Memory B cell (primary cell): ENCODE results near the gene RGL3.
"Not testable (repeated sequence)": the region's sequence is repeated elsewhere in the genome, so short reads cannot be mapped to it uniquely, and the experiment has no call there.

Experiments
- ATAC-seq: fragments of 150-1000 bp; cut with Tn5 transposase; 2 replicates; pipeline ENCODE4 v1.10.0; 2021; ENCODE audit warnings: low read depth, mild to moderate bottlenecking, moderate library complexity
- DNase-seq, 2 donors: peaks; one replicate each; pipeline ENCODE4 v3.0.0; 2022; ENCODE audit warnings: low spot score in 2 of 2
- H3K27ac Mint-ChIP-seq: one replicate; pipeline ENCODE4 v1.8.0; 2022; ENCODE audit warnings: mild to moderate bottlenecking, moderate library complexity, mixed read lengths
- H3K27me3 Mint-ChIP-seq: one replicate; pipeline ENCODE4 v1.8.0; 2022; ENCODE audit warnings: mixed read lengths
- H3K36me3 Mint-ChIP-seq: one replicate; pipeline ENCODE4 v1.8.0; 2022; ENCODE audit warnings: mild to moderate bottlenecking, mixed read lengths
- H3K4me1 Mint-ChIP-seq: one replicate; pipeline ENCODE4 v1.8.0; 2022; ENCODE audit warnings: mixed read lengths
- H3K4me3 Mint-ChIP-seq: one replicate; pipeline ENCODE4 v1.8.0; 2022; ENCODE audit warnings: mild to moderate bottlenecking, moderate library complexity, mixed read lengths
- H3K9me3 Mint-ChIP-seq: one replicate; pipeline ENCODE4 v1.8.0; 2022; ENCODE audit warnings: mixed read lengths

The RGL3 gene

DNA sequence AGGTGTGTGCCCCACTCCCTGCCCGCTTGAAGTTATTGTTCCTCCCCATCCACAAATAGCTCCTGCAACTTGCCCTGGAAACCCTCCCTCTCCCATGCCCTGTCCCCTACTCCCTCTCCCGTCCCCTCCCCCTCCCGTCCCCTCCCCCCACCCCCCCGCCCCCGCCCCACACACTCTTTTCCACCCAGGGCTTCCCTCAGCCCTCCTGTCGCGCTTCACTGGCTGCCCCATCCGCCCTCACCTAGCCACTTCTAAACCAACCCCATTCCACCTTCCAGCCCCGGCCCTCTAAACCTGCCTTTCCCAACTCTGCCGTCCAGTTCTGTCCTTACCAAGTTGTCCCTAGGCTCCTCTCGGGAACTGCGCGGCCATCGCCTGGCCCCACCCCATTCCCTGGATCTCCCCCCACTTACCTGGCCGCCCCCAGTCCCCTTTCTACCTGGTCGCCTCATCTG, 993 bp downstream of the RGL3 start:
- Mint-ChIP-seq H3K27ac (no peak overlapping the region), H3K36me3 (no peaks in the 10 kb centered on the region), H3K4me1 (peaks cover 37% of the 10 kb centered on the region), H3K27me3 (peaks cover 20% of the 10 kb centered on the region), H3K4me3 (peak overlapping the region; percentile 86), H3K9me3 (no peaks in the 10 kb centered on the region)
- ATAC-seq (no peak), DNase-seq (no peak)

DNA sequence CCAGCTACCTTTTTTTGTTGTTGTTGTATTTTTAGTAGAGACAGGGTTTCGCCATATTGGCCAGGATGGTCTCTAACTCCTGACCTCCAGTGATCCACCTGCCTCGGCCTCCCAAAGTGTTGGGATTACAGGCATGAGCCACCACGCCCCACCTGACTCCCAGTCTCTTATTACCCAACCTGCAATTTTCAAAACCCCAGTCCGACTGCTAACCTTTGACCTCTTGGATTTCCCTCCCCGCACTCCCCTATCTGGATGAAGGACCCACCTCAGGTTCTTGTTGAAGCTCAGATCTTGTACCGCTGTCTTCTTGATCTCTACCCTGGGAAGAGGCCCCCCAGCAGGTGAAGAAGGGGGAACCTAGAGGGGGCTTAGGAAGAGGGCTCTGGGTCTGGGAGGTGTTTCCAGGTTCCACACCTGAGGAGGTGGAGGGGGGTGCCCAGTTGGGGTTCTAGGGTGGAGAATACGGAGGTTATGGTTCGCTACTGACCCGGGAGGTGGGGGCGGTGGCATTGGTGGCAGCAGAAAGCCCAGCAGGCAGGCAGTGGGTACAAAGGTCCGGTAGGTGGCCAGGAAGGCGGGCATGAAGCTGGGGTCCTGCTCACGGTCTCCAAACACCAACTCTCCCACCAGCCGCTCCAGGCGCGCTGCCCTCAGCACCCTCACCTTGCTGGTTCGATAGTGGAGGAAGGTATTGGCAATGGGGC, 2.6 kb downstream of the RGL3 start:
- Mint-ChIP-seq H3K27me3 (peaks cover 18% of the 10 kb centered on the region), H3K4me1 (peaks cover 25% of the 10 kb centered on the region), H3K9me3 (no peaks in the 10 kb centered on the region), H3K4me3 (no peak overlapping the region), H3K27ac (no peak overlapping the region), H3K36me3 (no peaks in the 10 kb centered on the region)
- no peak for ATAC-seq
- no peak for DNase-seq

DNA sequence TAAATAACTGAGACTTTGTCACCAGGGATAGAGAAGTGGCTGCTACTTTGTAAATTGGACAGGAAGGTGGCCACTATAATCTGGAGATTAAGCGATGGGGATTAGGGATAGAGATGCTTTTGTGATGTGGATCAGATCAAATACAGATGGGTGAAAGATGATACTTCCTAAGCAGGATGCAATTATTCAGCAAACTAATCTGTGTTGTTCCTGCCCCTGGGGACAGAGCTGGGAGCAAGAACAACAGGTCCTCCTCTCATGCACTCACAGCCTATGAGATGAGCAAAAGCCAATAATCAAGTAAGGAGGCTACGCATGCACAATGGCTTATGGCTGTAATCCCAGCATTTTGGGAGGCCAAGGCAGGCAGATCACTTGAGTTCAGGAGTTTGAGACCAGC, 4.6 kb downstream of the RGL3 start:
- DNase-seq (no peak), ATAC-seq (no peak)
- H3K9me3 Mint-ChIP-seq, result no peaks in the 10 kb centered on the region
- no peak overlapping the region for H3K27ac Mint-ChIP-seq
- peaks cover 13% of the 10 kb centered on the region for H3K4me1 Mint-ChIP-seq
- no peak overlapping the region for H3K4me3 Mint-ChIP-seq
- H3K36me3 Mint-ChIP-seq, result no peaks in the 10 kb centered on the region
- peaks cover 8% of the 10 kb centered on the region for H3K27me3 Mint-ChIP-seq

DNA sequence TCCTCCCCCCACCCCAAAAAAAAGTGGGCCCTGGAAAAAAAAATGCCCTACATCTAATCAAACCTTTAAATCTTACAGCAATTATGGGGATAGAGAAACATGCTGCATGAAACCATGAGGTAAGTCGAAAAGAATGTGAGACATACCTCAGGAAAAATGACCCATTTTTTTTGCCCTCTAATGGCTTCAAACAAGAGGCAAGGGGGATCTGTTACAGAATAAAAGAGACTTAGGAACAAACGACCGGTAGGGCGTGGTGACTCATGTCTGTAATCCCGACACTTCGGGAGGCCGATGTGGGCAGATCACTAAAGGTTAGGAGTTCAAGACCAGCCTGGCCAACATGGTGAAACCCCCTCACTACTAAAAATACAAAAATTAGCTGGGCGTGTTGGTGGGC, 8.4 kb downstream of the RGL3 start:
- Mint-ChIP-seq H3K27ac (no peak overlapping the region), H3K36me3 (no peaks in the 10 kb centered on the region), H3K27me3 (peaks cover 3% of the 10 kb centered on the region), H3K4me3 (no peak overlapping the region), H3K9me3 (no peaks in the 10 kb centered on the region), H3K4me1 (peaks cover 3% of the 10 kb centered on the region)
- DNase-seq (no peak), ATAC-seq (no peak)

DNA sequence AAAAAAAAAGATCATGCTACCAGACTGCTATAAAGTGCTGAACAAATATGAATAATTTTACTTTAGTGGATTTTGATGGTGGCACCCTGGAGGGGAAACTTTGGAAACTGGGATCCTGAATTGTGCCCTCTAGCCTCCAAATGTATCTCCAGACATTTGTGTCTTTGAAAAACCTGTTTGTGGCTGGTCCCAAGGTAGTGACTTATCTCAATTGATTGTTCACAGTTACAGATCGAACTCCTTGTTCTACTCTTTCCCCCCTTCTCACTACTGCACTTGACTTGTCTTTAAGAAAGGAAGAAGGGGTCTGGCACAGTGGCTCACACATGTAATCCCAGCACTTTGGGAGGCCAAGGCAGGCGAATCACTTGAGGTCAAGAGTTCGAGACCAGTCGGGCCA, 10.5 kb downstream of the RGL3 start:
- Mint-ChIP-seq H3K27me3 (peaks cover 3% of the 10 kb centered on the region), H3K9me3 (no peaks in the 10 kb centered on the region), H3K4me3 (no peak overlapping the region), H3K36me3 (no peaks in the 10 kb centered on the region), H3K4me1 (peaks cover 3% of the 10 kb centered on the region), H3K27ac (no peak overlapping the region)
- no peak for ATAC-seq
- no peak for DNase-seq

DNA sequence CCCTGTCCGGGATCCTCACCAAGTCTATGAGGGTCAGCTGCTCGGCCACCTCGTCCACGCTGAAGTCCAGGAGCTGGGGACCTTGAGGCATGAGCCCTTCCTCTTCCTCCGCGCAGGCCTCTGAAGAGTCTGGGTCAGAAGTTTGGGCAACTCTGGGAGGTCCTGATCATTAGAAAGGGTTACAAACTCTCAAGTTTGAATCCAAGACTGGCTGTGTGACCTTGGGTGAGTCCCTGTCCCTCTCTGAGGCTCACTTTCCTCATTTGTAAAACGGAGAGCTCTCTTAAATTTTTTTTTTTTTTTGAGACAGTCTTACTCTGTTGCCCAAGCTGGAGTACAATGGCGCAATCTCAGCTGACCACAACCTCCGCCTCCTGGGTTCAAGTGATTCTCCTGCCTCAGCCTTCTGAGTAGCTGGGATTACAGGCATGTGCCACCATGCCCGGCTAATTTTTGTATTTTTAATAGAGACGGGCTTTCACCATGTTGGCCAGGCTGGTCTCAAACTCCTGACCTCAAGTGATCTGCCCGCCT, 12.3 kb downstream of the RGL3 start:
- H3K27me3 Mint-ChIP-seq, ATAC-seq, H3K9me3 Mint-ChIP-seq, H3K27ac Mint-ChIP-seq, H3K4me3 Mint-ChIP-seq, H3K4me1 Mint-ChIP-seq, H3K36me3 Mint-ChIP-seq, DNase-seq: not testable (repeated sequence)

DNA sequence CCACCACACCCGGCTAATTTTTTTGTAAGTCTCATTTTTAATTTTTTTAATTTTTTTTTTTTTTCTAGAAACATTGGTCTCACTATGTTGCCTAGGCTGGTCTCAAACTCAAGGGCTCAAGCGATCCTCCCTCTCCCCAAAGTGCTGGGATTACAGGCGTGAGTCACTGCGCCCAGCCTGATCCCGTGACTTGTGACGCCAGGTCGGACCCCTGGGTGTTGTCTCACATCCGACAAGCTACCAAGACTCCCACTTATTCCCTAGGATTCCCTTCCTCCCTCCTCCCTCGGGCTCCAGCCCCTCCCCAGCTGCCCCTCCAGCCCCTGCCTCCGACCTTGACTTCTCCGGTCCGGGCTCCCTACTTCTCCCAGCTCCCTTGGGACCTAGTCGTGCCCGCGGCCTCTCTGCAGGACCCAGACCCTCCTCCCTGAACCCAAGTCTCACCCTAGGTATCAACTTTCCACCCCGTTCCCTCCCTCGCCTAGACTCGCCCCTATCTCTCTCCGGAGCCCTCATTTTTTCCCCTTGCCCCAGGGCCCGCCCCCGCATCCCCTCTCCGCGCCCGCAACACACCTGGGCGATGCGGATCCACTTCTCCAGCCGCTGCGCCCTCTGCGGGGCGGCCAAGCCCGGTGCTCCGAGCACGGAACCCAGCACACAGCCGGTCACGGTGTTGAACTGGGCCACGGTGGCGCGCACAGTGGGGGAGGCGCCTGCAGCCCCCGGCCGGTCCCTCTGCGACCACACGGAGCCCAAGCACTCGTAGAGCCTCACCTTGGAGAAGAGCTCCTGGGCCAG, 13.1 kb downstream of the RGL3 start:
- peak overlapping the region; percentile 20 for H3K27ac Mint-ChIP-seq
- ATAC-seq (peak; percentile 98), DNase-seq (peak in 1 of 2 donors; percentile 48)
- peak overlapping the region; percentile 5 for H3K4me3 Mint-ChIP-seq
- H3K4me1 Mint-ChIP-seq, result peaks cover 3% of the 10 kb centered on the region
- H3K27me3 Mint-ChIP-seq, result peaks cover 3% of the 10 kb centered on the region
- no peaks in the 10 kb centered on the region for H3K9me3 Mint-ChIP-seq
- H3K36me3 Mint-ChIP-seq, result no peaks in the 10 kb centered on the region

DNA sequence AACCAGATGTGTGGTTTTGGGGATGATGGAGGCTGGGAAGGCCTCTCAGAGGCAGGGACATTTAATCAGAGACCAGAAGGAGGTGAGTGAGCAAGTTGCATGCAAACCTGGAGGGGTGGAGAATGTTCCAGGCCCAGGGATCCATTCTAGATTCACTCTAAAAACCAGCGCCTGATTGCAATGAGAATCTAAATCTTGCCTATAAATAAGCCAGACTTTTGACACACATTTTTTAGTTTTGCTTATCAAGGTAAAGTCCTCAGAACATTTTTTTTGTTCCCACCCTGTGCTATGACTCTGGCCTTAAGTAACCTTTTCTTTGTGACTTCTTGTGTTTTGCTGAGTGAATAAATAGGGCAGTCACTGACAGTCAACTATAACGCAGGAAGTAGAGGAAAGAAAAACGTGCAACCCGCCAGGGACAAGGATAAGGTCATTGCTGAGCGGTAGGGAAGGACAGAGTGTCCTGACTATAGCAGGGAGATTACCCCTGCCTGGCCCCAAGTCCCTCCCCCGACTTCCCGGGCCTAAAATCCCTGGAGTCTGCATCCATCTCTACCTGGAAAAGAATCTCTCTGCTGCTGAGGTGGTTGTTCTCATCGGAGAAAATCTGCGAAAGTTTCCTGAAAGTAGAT, 14.4 kb downstream of the RGL3 start:
- no peak for DNase-seq
- Mint-ChIP-seq H3K27ac (no peak overlapping the region), H3K9me3 (no peaks in the 10 kb centered on the region), H3K4me1 (peaks cover 6% of the 10 kb centered on the region), H3K4me3 (no peak overlapping the region), H3K27me3 (peaks cover 11% of the 10 kb centered on the region), H3K36me3 (no peaks in the 10 kb centered on the region)
- no peak for ATAC-seq

DNA sequence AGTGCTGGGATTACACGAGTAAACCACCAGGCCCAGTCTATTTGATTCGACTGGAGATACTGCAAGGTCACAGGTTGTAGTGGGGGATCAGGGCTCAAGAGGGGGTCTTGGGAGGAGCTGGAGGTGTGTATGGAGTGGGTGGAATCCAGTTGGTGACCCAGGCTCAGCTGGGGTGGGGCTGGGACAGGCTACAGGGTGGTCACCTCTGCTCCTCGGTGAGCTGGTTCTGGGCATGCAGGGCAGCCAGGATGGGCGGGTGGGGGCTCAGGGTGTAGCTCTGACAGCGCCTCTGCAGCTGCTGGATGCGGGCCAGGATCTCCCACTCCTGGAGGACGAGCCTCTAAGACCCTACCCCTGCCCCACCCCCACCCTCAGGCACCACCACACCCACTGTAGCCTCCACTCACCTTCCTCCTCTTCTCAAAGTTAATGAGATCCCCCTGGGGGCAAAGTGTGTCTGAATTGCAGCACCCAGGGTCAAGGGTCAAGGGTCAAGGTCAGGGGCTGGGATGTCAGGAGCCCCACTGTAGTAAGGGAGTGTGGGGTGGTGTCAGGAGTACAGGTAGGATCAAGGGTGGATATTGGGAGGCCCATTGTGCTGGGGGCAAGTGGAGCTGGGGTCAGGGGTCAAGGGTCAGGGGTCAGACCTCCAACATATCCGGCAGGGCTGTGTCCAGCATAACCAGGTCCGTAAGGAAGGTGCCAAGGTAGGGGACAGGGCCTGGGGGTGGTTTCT, 17.1 kb downstream of the RGL3 start:
- no peaks in the 10 kb centered on the region for H3K36me3 Mint-ChIP-seq
- no peak overlapping the region for H3K4me3 Mint-ChIP-seq
- peaks cover 11% of the 10 kb centered on the region for H3K27me3 Mint-ChIP-seq
- H3K9me3 Mint-ChIP-seq, result no peaks in the 10 kb centered on the region
- no peak overlapping the region for H3K27ac Mint-ChIP-seq
- H3K4me1 Mint-ChIP-seq, result peaks cover 6% of the 10 kb centered on the region
- DNase-seq (no peak), ATAC-seq (no peak)

DNA sequence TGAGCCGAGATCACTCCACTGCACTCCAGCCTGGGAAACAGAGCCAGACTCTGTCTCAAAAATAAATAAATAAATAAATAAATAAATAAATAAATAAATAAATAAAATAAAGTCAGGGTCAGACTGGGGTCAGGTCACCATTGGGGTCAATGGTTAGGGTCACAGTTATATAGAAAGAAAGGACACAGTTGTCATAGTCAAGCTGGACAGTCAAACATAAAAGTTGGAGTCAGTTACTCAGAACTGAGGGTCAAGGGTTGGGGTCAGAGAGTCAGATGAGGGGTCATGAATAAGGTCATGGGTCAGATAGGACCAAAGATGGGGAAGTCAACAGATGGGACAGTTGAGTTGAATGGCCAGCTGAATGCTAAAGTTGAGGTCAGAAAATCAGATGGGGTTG, 18.3 kb downstream of the RGL3 start:
- Mint-ChIP-seq H3K9me3 (no peaks in the 10 kb centered on the region), H3K27ac (no peak overlapping the region), H3K27me3 (peaks cover 13% of the 10 kb centered on the region), H3K4me1 (peaks cover 3% of the 10 kb centered on the region), H3K36me3 (no peaks in the 10 kb centered on the region), H3K4me3 (no peak overlapping the region)
- ATAC-seq, result no peak
- DNase-seq, result no peak

DNA sequence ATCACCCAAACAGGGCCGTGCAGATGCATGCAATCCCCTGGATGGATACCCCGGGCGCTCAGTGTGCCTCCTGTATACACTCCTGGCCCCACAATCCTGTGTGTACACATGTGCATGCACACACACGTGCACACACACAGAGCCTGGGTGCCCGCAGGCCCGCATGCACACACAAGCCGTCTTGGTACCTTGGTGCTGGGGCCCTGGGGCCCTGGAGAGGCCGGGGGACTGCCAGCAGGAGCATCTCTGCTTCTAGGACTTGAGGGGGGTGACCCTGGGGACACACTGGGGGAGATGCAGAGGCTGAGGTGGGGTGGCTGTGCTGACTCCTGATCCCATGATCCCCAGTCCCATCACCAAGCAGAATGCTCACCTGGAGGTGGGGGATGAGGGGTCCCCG, 19.4 kb downstream of the RGL3 start:
- H3K9me3 Mint-ChIP-seq, result no peaks in the 10 kb centered on the region
- ATAC-seq (no peak), DNase-seq (no peak)
- H3K4me1 Mint-ChIP-seq, result peaks cover 8% of the 10 kb centered on the region
- no peaks in the 10 kb centered on the region for H3K36me3 Mint-ChIP-seq
- H3K27me3 Mint-ChIP-seq, result peaks cover 17% of the 10 kb centered on the region
- no peak overlapping the region for H3K27ac Mint-ChIP-seq
- H3K4me3 Mint-ChIP-seq, result no peak overlapping the region

DNA sequence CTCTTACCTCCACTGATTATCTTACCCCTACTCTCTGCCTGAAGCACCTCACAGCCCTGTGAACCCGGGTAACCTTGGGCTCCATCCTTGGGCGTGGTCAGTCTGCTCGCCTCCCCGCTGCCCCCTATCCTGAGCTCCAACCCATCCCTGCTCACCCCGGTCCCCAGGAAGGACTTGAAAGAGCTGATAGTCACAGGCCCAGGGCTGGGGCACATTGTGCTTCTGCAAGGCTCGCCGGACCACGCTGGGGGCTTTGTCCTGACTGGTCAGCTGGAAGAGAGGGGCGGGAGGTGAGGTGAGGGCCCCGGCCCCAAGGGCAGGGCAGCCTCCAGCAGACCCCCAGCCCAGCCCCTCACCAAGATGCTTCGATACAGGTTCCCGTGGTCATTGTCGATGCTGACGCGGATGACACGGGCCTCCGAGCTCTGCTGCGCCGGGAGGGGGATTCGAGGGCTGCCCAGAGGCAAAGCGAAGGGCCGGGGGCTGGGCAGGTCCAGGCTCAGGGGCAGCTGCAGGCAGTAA, 22.0 kb downstream of the RGL3 start:
- Mint-ChIP-seq H3K9me3 (no peaks in the 10 kb centered on the region), H3K27ac (no peak overlapping the region), H3K4me3 (no peak overlapping the region), H3K4me1 (peaks cover 15% of the 10 kb centered on the region), H3K36me3 (no peaks in the 10 kb centered on the region), H3K27me3 (peaks cover 17% of the 10 kb centered on the region)
- DNase-seq, result no peak
- no peak for ATAC-seq

DNA sequence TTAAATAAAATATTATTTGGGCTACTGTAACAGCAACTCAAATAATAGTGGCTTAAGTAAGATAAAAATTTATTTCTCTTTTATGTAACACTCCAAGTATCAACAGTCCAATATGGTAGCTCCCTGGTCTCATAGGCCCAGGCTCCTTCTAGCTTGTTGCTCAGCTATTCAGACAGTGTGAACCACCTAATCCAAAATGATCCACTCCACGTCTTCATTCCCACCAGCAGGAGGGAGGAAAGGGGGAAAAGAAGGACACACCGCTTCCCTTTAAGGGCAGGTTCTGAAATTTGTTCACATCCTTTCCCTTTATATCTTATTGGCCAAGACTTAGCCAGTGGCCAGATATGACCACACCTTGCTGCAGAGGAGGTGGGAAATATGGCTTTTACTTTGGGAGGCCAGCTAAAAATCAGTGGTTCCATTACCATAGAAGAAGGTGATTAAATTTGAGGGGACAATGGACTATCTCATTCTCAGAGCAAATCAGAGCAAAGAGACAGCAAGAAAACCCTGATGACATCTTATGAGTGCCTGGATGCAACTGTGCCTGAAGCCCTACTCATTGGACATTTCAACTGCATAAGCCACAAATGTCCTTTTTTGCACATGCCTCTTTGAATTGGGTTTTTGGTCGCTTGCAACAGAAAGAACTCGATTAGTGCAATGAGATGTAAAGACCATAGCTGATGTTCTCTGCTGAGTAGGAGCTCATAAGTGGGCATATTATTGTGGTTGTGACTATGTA, 28.0 kb downstream of the RGL3 start:
- Mint-ChIP-seq H3K9me3 (peaks cover 4% of the 10 kb centered on the region), H3K27ac (no peak overlapping the region)
- no peak for ATAC-seq

More for the DNA sequence above, 28.0 kb downstream of the RGL3 start:
- Mint-ChIP-seq H3K4me3 (no peak overlapping the region), H3K4me1 (peaks cover 18% of the 10 kb centered on the region), H3K36me3 (no peaks in the 10 kb centered on the region), H3K27me3 (peaks cover 4% of the 10 kb centered on the region)
- DNase-seq, result no peak
